Right ventricle myocardium superior (tissue), 1 donor: ENCODE measurements around the gene ZBTB17. TPM values are rescaled to one million over a fixed set of nuclear protein-coding genes. Genes with fewer than 3 reads are reported as not detected.

Experiments used
- ATAC-seq: fragments of 200-7000 bp; cut with Tn5 transposase; one replicate; pipeline ENCODE4 v1.9.1; 2020; ENCODE audit warnings: mild to moderate bottlenecking; ENCODE audit not compliant: poor library complexity
- DNase-seq: peaks from one replicate; pipeline ENCODE4 v3.0.0-alpha.2; 2020
- intact Hi-C: fragments of 100-400 bp; cut with DNase I; formaldehyde crosslinking; loops from one replicate; pipeline ENCODE4 v1.11.2; 2022
- total RNA-seq: library from RNA; stranded (reverse); fragmentation: NEBNext Ultra II Directional; extraction: Animal tissue kit (Norgen Biotek cat#: 25700); gene quantifications from one replicate; pipeline ENCODE4 v1.2.1, GENCODE V29; 2021
- donor health status: DM: no; HTN: yes; CAD: no; lungs with severe emphysema.

Gene ZBTB17
- total RNA-seq, 1 donor from 2014 or later: 21.2 TPM

GRCh38 chr1:15966081-15966955 is 9.6 kb downstream of the ZBTB17 start:
- ATAC-seq (peak; percentile 19), DNase-seq (no peak)
- intact Hi-C loops: no loop called here

DNA sequence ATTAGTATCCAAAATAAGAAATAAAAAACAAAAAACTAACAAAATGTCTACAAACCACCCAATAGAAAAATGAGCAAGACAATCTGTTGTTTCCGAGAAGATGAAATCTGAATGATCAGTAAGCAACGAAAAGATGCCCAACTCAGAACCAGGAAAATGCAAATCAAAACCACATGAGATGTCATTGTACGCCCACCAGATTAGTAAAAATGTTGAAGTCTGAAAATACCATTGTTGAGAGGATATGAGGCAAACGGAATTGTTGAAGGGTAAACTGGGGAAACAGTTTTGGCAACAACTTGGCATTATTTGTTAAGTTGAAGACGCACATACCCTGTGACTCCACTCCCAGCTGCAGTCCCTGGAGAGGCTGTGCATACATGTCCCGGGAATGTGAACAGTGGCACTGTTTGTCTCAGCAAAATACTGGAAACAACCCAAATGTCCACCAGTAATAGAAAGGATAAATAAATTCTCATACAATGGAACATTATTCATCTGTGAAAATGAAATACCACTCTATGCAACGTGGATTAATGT is 10.6 kb downstream of the ZBTB17 start:
- peak; percentile 38 for ATAC-seq
- no peak for DNase-seq
- intact Hi-C loops: no loop called here

- intact Hi-C loops: no loop called here
- no peak for DNase-seq
- peak; percentile 51 for ATAC-seq
These were observed 11.8 kb downstream of the ZBTB17 start for GRCh38 chr1:15963968-15964648.

DNA sequence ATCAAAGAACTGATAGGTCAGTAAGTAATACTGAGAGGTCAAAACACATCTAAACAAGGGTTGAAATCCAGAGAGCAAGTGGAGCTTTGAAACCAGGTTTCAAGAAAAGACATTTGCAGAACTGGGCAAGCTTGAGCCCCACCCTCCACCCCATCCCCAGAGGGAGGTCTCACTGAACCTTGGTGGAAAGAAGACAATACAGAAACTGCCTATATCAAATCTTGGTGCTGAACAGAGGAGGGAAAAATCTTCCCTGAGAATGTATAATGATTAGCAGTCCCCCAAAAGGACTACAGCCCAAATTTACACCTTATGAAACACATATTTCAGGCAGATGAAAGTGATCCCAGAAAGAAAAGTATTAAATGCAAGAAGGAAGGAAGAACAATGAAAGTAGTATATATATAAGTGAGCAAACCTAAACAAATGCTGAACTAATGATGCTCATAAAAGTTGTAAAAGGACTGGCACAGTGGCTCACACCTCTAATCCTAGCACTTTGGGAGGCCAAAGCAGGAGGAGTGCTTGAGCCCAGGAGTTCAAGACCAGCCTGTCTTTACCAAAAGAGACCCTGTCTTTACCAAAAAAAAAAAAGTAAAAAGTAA is 12.4 kb downstream of the ZBTB17 start:
- intact Hi-C loops: no loop called here
- DNase-seq: no peak
- no peak for ATAC-seq

- intact Hi-C loops: no loop called here
These were observed 13.1 kb downstream of the ZBTB17 start for GRCh38 chr1:15962671-15963362.

GRCh38 chr1:15962176-15962575 is 13.7 kb downstream of the ZBTB17 start:
- intact Hi-C loops: no loop called here
- no peak for DNase-seq
- no peak for ATAC-seq

More at GRCh38 chr1:15962671-15963362, 13.1 kb downstream of the ZBTB17 start:
- ATAC-seq (no peak), DNase-seq (no peak)

GRCh38 chr1:15961492-15961891 is 14.4 kb downstream of the ZBTB17 start:
- ATAC-seq (no peak), DNase-seq (no peak)
- intact Hi-C loops: no loop called here

GRCh38 chr1:15960808-15961207 is 15.1 kb downstream of the ZBTB17 start:
- intact Hi-C loops: no loop called here
- ATAC-seq: no peak

GRCh38 chr1:15959827-15960446 is 16.0 kb downstream of the ZBTB17 start:
- ATAC-seq (no peak), DNase-seq (no peak)
- intact Hi-C loops: no loop called here

More at GRCh38 chr1:15960808-15961207, 15.1 kb downstream of the ZBTB17 start:
- no peak for DNase-seq

- intact Hi-C loops: no loop called here
- DNase-seq (no peak), ATAC-seq (no peak)
These were observed 16.5 kb downstream of the ZBTB17 start for GRCh38 chr1:15959424-15959823.

GRCh38 chr1:15958793-15959192 is 17.1 kb downstream of the ZBTB17 start:
- no peak for ATAC-seq

DNA sequence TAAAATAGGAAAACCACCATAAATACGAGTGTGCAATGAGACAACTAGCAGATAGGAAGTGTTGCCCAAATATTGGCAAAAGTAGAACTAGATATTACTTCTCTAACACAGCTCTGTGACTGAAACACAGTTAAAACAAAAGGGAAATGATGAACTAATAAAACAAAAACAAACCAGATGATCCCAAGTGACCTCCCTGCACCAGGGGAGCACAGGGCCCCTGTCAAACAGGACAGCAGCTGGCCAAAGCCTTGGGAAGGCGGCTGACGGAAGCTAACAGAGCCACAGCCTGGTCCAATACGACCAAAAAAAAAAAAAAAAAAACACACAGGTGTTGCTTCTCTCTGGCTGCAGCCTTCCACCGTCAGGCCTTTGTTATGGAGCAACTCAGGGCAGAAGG is 17.8 kb downstream of the ZBTB17 start:
- DNase-seq: no peak
- ATAC-seq: no peak
- intact Hi-C loops: no loop called here

More at GRCh38 chr1:15958793-15959192, 17.1 kb downstream of the ZBTB17 start:
- intact Hi-C loops: no loop called here
- no peak for DNase-seq

GRCh38 chr1:15957221-15958095 is 18.4 kb downstream of the ZBTB17 start:
- intact Hi-C loops: no loop called here
- no peak for DNase-seq
- ATAC-seq: no peak

GRCh38 chr1:15956150-15956549 is 19.8 kb downstream of the ZBTB17 start:
- ATAC-seq (no peak), DNase-seq (no peak)
- intact Hi-C loops: no loop called here

- intact Hi-C loops: no loop called here
- no peak for ATAC-seq
These were observed 20.3 kb downstream of the ZBTB17 start for GRCh38 chr1:15955552-15955951.

GRCh38 chr1:15954316-15954715 is 21.6 kb downstream of the ZBTB17 start:
- intact Hi-C loops: no loop called here
- ATAC-seq (no peak), DNase-seq (no peak)

More at GRCh38 chr1:15955552-15955951, 20.3 kb downstream of the ZBTB17 start:
- DNase-seq: no peak

DNA sequence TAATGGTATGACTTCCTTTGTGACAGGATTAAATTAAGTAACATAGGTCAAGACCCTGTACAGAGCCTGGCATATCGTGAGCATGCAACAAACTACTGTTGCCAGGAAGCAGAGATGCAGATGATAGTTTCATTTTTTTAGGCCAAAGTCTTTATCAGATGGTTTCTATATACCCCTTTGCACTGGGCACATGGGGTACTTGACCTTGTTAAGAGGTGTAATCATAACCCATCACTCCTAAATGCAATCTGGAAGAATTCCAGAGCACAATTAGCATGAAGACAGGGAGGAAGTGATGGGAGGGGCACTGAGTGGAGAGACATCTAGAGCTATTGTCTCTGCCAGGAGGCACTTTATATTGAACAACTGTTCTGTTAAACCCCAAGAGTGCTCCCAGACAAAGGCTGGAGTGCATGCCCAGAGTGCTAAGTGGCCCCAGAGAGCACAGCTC is 22.1 kb downstream of the ZBTB17 start:
- DNase-seq: no peak
- intact Hi-C loops: no loop called here
- no peak for ATAC-seq
